Loucy (cell line): Measurements from ENCODE around the gene LBP.

Experiments
- EZH2phosphoT487 ChIP-seq: fragments of 200-600 bp; IDR thresholded peaks from 2 replicates; pipeline ENCODE4 v1.6.1; 2018; ENCODE audit warnings: antibody characterized with exemption, mild to moderate bottlenecking, moderate library complexity, borderline replicate concordance
- TF ChIP-seq, protein P1 (sequence below): fragments of 200-600 bp; sonication (generic); conservative IDR thresholded peaks from 2 replicates; pipeline ENCODE4 v1.5.1; 2014; ENCODE audit warnings: mild to moderate bottlenecking, antibody characterized with exemption, low read length

DNA sequence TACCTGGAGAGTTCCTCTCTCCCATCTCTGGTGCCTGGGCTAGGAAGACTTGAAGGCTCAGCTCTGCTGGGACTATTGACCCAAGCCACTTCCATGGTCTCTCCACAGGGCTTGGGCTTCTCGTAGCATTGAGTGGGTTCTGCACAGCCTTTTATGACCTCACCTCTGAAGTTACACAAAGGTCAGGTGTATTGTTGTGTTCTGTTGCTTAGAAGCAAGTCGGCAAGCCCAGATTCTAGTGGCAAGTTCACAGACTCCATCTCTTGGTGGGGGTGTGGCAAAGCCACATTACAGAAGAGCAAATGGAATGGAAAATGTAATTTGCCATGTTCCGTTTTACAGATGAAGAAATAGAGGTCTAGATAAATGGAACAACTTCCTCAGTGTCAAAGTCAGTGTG, 28.9 kb upstream of the LBP start:
- TF ChIP-seq, protein P1, sequence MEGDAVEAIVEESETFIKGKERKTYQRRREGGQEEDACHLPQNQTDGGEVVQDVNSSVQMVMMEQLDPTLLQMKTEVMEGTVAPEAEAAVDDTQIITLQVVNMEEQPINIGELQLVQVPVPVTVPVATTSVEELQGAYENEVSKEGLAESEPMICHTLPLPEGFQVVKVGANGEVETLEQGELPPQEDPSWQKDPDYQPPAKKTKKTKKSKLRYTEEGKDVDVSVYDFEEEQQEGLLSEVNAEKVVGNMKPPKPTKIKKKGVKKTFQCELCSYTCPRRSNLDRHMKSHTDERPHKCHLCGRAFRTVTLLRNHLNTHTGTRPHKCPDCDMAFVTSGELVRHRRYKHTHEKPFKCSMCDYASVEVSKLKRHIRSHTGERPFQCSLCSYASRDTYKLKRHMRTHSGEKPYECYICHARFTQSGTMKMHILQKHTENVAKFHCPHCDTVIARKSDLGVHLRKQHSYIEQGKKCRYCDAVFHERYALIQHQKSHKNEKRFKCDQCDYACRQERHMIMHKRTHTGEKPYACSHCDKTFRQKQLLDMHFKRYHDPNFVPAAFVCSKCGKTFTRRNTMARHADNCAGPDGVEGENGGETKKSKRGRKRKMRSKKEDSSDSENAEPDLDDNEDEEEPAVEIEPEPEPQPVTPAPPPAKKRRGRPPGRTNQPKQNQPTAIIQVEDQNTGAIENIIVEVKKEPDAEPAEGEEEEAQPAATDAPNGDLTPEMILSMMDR: no peak
- no peak for TF ChIP-seq EZH2phosphoT487
